Measurements from ENCODE around the gene LPAR3. TPM values are rescaled to one million over a fixed set of nuclear protein-coding genes. Genes with fewer than 3 reads are reported as not detected.

Gene LPAR3
- total RNA-seq, 1 donor from 2014 or later = 18.7 TPM

DNA sequence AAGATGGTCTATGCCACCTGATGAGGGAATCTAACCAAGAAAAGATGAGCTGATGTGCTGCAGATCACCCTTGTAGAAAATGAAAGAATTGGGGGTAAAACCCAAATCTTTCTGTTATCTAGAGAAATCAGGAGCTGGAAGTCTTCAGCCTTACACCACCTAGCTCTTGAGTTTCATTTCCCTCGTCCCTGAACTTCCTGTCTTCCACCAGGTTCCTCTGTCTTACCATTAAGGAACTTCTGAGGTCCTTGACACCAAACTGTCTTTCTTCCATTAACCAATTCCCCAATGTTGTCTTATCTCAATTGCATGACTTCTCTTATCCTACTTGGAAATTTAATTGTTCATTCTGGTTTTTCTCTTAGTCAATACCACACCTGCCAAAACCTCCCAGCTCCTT is 31.5 kb downstream of the LPAR3 start:
- H3K9me3 ChIP-seq = no peaks in the 10 kb centered on the region
- no peak overlapping the region for H3K27ac ChIP-seq
- TF ChIP-seq POLR2A (IDR thresholded peaks at IDR 0.05) = no peak
- no peak for TF ChIP-seq CTCF (IDR thresholded peaks at IDR 0.05)
- no peak for TF ChIP-seq POLR2AphosphoS5 (IDR thresholded peaks at IDR 0.05; ENCODE audit: insufficient read depth in 1 of 2, low read depth in 1 of 2)
- no peaks in the 10 kb centered on the region for H3K27me3 ChIP-seq
- H3K36me3 ChIP-seq = no peaks in the 10 kb centered on the region
- no peak for DNase-seq (ENCODE audit: extremely low spot score in 2 of 2)
- no peaks in the 10 kb centered on the region for H3K4me1 ChIP-seq
- intact Hi-C loops (cut with DNase I) = no loop called here
- no peak overlapping the region for H3K4me3 ChIP-seq

GRCh38 chr1:84859866-84860265 is 33.1 kb downstream of the LPAR3 start:
- intact Hi-C loops (cut with DNase I) = no loop called here
- no peaks in the 10 kb centered on the region for H3K9me3 ChIP-seq
- TF ChIP-seq POLR2A (IDR thresholded peaks at IDR 0.05) = no peak
- no peaks in the 10 kb centered on the region for H3K36me3 ChIP-seq
- no peaks in the 10 kb centered on the region for H3K27me3 ChIP-seq
- no peak overlapping the region for H3K27ac ChIP-seq
- H3K4me1 ChIP-seq = peaks cover 6% of the 10 kb centered on the region
- no peak for DNase-seq (ENCODE audit: extremely low spot score in 2 of 2)
- H3K4me3 ChIP-seq = no peak overlapping the region

DNA sequence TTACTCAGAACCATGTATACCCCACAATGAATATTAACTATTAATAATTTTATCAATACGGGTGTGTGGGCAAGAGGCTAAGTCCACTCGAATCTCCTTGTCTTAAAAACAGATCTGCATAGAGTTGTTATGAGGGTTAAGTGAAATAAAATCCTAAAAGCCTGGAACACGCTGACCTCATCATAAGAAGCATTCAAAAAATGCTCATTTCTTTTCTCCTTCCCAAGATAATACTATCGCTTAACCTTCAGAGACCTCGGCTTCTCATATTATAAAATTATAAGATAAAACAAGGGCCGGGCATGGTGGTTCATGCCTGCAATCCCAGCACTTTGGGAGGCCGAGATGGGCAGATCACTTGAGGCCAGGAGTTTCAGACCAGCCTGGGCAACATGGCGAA is 35.1 kb downstream of the LPAR3 start:
- no peak overlapping the region for H3K27ac ChIP-seq
- DNase-seq (ENCODE audit: extremely low spot score in 2 of 2) = no peak
- no peaks in the 10 kb centered on the region for H3K36me3 ChIP-seq
- no peaks in the 10 kb centered on the region for H3K9me3 ChIP-seq
- intact Hi-C loops (cut with DNase I) = no loop called here
- H3K4me3 ChIP-seq = no peak overlapping the region
- TF ChIP-seq POLR2A (IDR thresholded peaks at IDR 0.05) (no peak), POLR2AphosphoS5 (IDR thresholded peaks at IDR 0.05; ENCODE audit: insufficient read depth in 1 of 2, low read depth in 1 of 2) (no peak), CTCF (IDR thresholded peaks at IDR 0.05) (no peak)
- peaks cover 10% of the 10 kb centered on the region for H3K4me1 ChIP-seq
- H3K27me3 ChIP-seq = no peaks in the 10 kb centered on the region

GRCh38 chr1:84856726-84857270 is 36.2 kb downstream of the LPAR3 start:
- TF ChIP-seq CTCF (IDR thresholded peaks at IDR 0.05) = no peak
- TF ChIP-seq POLR2AphosphoS5 (IDR thresholded peaks at IDR 0.05; ENCODE audit: insufficient read depth in 1 of 2, low read depth in 1 of 2) = no peak
- no peak for TF ChIP-seq POLR2A (IDR thresholded peaks at IDR 0.05)
- Histone ChIP-seq H3K4me3 (no peak overlapping the region), H3K27me3 (no peaks in the 10 kb centered on the region), H3K9me3 (no peaks in the 10 kb centered on the region), H3K4me1 (peaks cover 10% of the 10 kb centered on the region), H3K36me3 (no peaks in the 10 kb centered on the region), H3K27ac (no peak overlapping the region)
- no peak for DNase-seq (ENCODE audit: extremely low spot score in 2 of 2)
- intact Hi-C loops (cut with DNase I) = no loop called here

DNA sequence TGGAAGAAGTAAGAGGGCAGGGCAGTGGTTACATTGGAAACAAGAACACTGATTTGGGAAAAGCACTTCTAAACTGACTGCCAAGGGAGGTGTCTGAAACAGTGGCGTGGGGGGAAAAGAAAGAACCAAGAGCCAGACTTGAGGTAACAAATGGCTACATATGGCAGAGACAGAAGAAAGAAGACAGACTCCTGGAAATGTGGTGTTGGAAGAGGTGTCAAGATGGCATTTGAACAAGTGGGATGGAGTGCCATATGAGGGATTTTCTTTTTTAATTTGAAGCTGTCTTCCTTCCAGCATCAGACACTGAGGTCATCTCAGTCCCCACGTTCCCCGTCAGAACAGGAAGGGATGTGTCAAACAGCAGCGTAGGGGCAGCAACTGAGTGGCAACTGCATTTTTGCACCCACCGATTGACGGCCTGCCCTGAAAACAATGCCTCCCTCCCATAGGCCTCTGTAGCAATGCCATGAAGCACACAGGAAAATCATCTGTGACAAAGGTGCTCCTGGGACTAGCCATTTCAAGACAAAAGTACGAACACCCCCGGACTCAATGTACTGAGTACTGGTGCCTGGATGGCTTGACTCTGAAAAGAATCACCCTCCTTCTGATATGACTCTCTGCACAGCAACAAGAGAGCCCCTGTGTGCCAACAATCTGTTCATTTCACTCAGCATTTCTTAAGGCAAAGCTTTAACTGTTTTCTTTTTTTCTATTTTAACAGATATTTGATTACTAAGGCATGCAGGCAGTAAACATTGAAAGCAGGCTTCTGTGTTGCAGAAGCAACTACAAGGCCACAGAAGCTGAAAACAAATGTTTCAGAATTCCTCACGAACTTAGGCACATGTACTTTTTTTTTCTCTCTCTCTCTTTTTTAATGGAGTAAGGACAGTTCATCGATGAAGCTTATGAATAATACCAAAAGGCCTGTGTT is 37.0 kb downstream of the LPAR3 start:
- DNase-seq (ENCODE audit: extremely low spot score in 2 of 2) = no peak
- H3K4me1 ChIP-seq = peaks cover 10% of the 10 kb centered on the region
- TF ChIP-seq POLR2A (IDR thresholded peaks at IDR 0.05) (no peak), CTCF (IDR thresholded peaks at IDR 0.05) (no peak), POLR2AphosphoS5 (IDR thresholded peaks at IDR 0.05; ENCODE audit: insufficient read depth in 1 of 2, low read depth in 1 of 2) (no peak)
- H3K9me3 ChIP-seq = no peaks in the 10 kb centered on the region
- intact Hi-C loops (cut with DNase I) = no loop called here
- no peak overlapping the region for H3K27ac ChIP-seq
- no peaks in the 10 kb centered on the region for H3K36me3 ChIP-seq
- H3K27me3 ChIP-seq = no peaks in the 10 kb centered on the region
- no peak overlapping the region for H3K4me3 ChIP-seq
